UCSD-AML1 (cell line): Measurements from ENCODE around the gene DNAL1.
"Not testable (repeated sequence)": the region's sequence is repeated elsewhere in the genome, so short reads cannot be mapped to it uniquely, and the experiment has no call there.

Experiments
- DNase-seq: peaks from one replicate; lab custom pipeline; 2025; ENCODE audit not compliant: unreplicated experiment; lab: John Stamatoyannopoulos, UW

Gene DNAL1

GRCh38 chr14:73696466-73697400 is 51.9 kb downstream of the DNAL1 start:
- no peak for DNase-seq

GRCh38 chr14:73700325-73700724 is 55.5 kb downstream of the DNAL1 start:
- DNase-seq, result no peak

GRCh38 chr14:73708076-73708475 is 63.3 kb downstream of the DNAL1 start:
- DNase-seq, result not testable (repeated sequence)

GRCh38 chr14:73709904-73710469 is 65.2 kb downstream of the DNAL1 start:
- no peak for DNase-seq

- DNase-seq, result no peak
Observed at GRCh38 chr14:73710737-73711136, 66.0 kb downstream of the DNAL1 start.

GRCh38 chr14:73712071-73712506 is 67.3 kb downstream of the DNAL1 start:
- no peak for DNase-seq

- DNase-seq, result peak; percentile 51
Observed at GRCh38 chr14:73712540-73713180, 67.9 kb downstream of the DNAL1 start.

GRCh38 chr14:73713206-73713802 is 68.5 kb downstream of the DNAL1 start:
- DNase-seq, result no peak

- DNase-seq, result peak; percentile 86
Observed at GRCh38 chr14:73713803-73714655, 69.2 kb downstream of the DNAL1 start, which contains the start of gene PNMA1. Gene PNMA1 (minus strand): TSS chr14:73714384. CDS start chr14:73713639, 745 bp downstream.

GRCh38 chr14:73714656-73715081 is 69.9 kb downstream of the DNAL1 start:
- no peak for DNase-seq

- no peak for DNase-seq
Observed at GRCh38 chr14:73715707-73716106, 70.9 kb downstream of the DNAL1 start.

- DNase-seq, result no peak
Observed at GRCh38 chr14:73717266-73717665, 72.5 kb downstream of the DNAL1 start.

- DNase-seq, result no peak
Observed at GRCh38 chr14:73717711-73718417, 73.1 kb downstream of the DNAL1 start.

GRCh38 chr14:73718418-73719251 is 73.8 kb downstream of the DNAL1 start:
- no peak for DNase-seq

- no peak for DNase-seq
Observed at GRCh38 chr14:73719361-73719760, 74.6 kb downstream of the DNAL1 start.

- DNase-seq, result no peak
Observed at GRCh38 chr14:73719791-73720190, 75.0 kb downstream of the DNAL1 start.

- no peak for DNase-seq
Observed at GRCh38 chr14:73720636-73721035, 75.8 kb downstream of the DNAL1 start.

- no peak for DNase-seq
Observed at GRCh38 chr14:73721101-73721821, 76.5 kb downstream of the DNAL1 start.
